Measurements from ENCODE around the gene GSG1L2. TPM values are rescaled to one million over a fixed set of nuclear protein-coding genes. Genes with fewer than 3 reads are reported as not detected.

GSG1L2 gene
- total RNA-seq, 6 experiments from 2014 or later: not detected

DNA sequence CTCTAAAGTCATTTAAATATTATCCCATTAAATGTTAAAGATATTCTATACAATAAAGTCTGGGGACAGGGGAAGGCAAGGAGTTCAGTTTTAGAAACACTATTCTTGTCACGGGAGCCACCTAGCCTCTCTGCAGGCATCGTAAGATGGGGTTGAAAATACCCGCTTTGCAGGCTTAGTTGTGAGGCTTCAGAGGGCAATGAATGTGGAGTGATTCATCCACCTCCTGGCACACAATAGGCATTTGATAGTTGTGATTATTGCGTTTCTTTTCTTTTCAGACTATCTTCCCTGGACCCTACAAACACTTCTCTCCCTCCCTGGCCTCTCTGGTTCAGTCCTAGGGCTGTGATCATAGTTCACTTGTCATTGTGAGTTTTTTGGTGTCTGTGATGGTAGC is 23.4 kb upstream of the GSG1L2 start:
- Histone ChIP-seq H3K27me3 (no peaks in the 10 kb centered on the region), H3K4me3 (no peak overlapping the region), H3K9me3 (no peaks in the 10 kb centered on the region), H3K4me1 (peaks cover 0 to 7% (median 3%) of the 10 kb centered on the region in 4 donors), H3K27ac (no peak overlapping the region), H3K36me3 (no peaks in the 10 kb centered on the region)
- TF ChIP-seq, protein P1, sequence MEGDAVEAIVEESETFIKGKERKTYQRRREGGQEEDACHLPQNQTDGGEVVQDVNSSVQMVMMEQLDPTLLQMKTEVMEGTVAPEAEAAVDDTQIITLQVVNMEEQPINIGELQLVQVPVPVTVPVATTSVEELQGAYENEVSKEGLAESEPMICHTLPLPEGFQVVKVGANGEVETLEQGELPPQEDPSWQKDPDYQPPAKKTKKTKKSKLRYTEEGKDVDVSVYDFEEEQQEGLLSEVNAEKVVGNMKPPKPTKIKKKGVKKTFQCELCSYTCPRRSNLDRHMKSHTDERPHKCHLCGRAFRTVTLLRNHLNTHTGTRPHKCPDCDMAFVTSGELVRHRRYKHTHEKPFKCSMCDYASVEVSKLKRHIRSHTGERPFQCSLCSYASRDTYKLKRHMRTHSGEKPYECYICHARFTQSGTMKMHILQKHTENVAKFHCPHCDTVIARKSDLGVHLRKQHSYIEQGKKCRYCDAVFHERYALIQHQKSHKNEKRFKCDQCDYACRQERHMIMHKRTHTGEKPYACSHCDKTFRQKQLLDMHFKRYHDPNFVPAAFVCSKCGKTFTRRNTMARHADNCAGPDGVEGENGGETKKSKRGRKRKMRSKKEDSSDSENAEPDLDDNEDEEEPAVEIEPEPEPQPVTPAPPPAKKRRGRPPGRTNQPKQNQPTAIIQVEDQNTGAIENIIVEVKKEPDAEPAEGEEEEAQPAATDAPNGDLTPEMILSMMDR (IDR thresholded peaks at IDR 0.05): no peak
- TF ChIP-seq POLR2A (IDR thresholded peaks at IDR 0.05): no peak
- no peak for ATAC-seq
- intact Hi-C loops (cut with DNase I): no loop called here
- WGBS (ENCODE audit: insufficient coverage, low coverage, low lambda C conversion rate, missing lambda C conversion rate): 92% methylated on average over 4 of the region's 4 CpGs
- no peak for DNase-seq

DNA sequence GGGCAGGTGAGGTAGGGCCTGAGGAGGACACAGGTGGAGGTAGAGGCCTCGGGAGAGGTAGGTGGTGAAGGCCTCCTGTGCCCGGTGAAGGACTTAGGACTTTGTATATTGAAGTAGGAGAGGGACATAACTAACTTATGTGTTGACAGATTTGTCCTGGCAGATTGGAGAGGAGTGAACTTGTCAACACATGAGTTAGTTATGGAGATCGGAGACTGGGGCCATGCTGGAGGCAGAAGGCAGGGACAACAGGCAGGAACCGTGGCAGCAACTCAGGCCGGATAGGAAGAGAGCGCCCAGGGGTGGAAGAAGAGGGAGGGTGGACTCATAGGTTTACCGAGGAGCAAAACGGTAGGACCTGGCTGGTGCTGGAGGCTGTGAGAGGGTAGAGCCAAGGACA is 22.3 kb upstream of the GSG1L2 start:
- WGBS (ENCODE audit: insufficient coverage, low coverage, low lambda C conversion rate, missing lambda C conversion rate): 50% methylated on average over 2 of the region's 8 CpGs
- Histone ChIP-seq H3K27me3 (no peaks in the 10 kb centered on the region), H3K36me3 (no peaks in the 10 kb centered on the region), H3K4me3 (no peak overlapping the region), H3K27ac (no peak overlapping the region), H3K9me3 (no peaks in the 10 kb centered on the region), H3K4me1 (peaks cover 0 to 5% (median 3%) of the 10 kb centered on the region in 4 donors)
- TF ChIP-seq POLR2A (IDR thresholded peaks at IDR 0.05): no peak
- TF ChIP-seq, protein P1 (IDR thresholded peaks at IDR 0.05): no peak
- intact Hi-C loops (cut with DNase I): no loop called here
- DNase-seq (no peak), ATAC-seq (no peak)

DNA sequence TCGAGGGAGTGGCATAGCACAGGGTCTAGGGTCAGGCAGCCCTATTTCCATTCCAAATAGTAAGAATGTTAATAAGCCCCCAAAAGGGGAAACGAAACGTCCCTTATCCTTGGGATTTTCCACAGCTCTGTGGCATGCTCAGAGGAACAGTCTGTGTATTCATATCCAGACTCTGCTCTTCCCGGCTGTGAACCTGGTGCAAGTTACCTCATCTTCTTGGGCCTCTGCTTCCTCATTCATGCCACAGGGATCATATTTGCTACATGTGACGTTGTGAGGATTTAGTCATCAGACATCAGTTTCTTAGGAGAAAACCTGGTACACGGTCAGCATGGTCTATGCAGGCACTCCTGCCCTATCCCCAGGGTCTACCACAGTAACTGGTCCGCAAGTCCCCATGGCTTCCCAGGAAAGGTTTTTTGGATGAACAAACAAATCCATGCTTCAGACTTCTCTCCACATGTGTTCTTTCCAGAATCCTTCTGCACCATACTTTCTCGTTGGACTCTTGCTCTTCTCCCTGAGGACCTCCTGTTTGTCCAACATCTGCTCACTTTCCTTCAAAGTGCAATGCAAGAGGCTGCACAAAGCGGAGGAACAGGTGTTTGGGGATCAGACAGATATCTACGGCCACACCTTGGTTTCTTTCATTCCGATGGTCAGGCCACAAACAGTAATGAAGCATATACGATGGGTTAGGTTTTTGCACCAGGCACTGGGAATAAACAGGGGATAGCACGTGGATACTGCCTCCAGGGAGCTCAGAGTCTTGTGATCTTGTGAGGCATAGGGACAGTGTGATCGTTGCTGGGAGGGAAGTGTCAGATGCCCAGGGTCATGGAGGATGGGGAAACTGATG is 21.5 kb upstream of the GSG1L2 start:
- Histone ChIP-seq H3K4me3 (no peak overlapping the region), H3K27ac (no peak overlapping the region), H3K27me3 (no peaks in the 10 kb centered on the region), H3K36me3 (no peaks in the 10 kb centered on the region), H3K4me1 (peaks cover 0 to 5% (median 3%) of the 10 kb centered on the region in 4 donors), H3K9me3 (no peaks in the 10 kb centered on the region)
- DNase-seq (no peak), ATAC-seq (no peak)
- TF ChIP-seq, protein P1 (IDR thresholded peaks at IDR 0.05): no peak
- TF ChIP-seq POLR2A (IDR thresholded peaks at IDR 0.05): no peak
- WGBS (ENCODE audit: insufficient coverage, low coverage, low lambda C conversion rate, missing lambda C conversion rate): 73% methylated on average over 11 of the region's 14 CpGs
- intact Hi-C loops (cut with DNase I): no loop called here

DNA sequence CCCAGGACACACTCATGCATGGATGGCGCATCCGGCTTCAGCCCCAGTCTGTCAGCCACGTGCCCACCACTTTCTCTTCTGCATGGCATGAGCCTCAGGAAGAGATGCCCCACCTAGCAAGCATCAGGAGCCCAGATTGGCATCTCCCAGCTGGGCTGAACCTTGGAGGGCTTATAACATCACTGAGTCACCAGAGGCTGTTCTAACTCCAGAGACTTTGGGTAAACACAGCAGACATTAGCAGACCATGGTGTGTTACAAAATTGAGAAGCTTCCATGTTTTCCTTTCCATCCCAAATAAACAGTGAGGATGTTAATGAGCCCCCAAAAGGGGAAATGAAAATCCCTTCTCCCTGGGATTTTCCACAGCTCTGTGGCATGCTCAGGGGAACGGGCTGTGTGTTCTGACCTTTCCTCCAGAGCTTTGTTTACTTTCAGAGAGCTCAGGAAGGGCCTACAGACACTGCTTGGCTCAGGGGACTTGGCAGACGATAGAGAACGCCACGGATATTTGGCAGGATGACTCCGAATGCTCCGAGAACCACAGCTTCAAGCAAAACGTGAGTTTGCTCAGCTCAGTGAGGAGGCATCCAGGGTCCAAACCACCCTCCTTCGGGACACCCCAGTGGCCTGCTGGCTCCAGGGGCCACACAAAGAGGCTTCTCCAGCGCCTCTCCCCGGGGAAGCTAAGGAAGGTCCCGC is 20.3 kb upstream of the GSG1L2 start:
- H3K27me3 ChIP-seq: no peaks in the 10 kb centered on the region
- WGBS (ENCODE audit: insufficient coverage, low coverage, low lambda C conversion rate, missing lambda C conversion rate): 0% methylated on average over 4 of the region's 14 CpGs
- intact Hi-C loops (cut with DNase I): no loop called here
- ATAC-seq (peak; percentile 96 to 98 (median 98)), DNase-seq (peak; percentile 40 to 80 (median 64))
- peaks cover 0 to 5% (median 3%) of the 10 kb centered on the region in 4 donors for H3K4me1 ChIP-seq
- TF ChIP-seq, protein P1 (IDR thresholded peaks at IDR 0.05): no peak
- TF ChIP-seq POLR2A (IDR thresholded peaks at IDR 0.05): no peak
- no peaks in the 10 kb centered on the region for H3K36me3 ChIP-seq
- H3K4me3 ChIP-seq: no peak overlapping the region
- H3K9me3 ChIP-seq: no peaks in the 10 kb centered on the region
- H3K27ac ChIP-seq: peak overlapping the region in 2 of 3 donors; percentile 24

All from right lobe of liver (tissue), 6 donors.